GM13977 (cell line): Measurements from ENCODE around the gene COG2.
"Not testable (repeated sequence)": the region's sequence is repeated elsewhere in the genome, so short reads cannot be mapped to it uniquely, and the experiment has no call there.

ENCODE experiments used
- DNase-seq: peaks from one replicate; pipeline ENCODE4 v3.0.0; 2012; ENCODE audit warnings: low spot score
- CTCF ChIP-seq: IDR thresholded peaks from 2 replicates; pipeline ENCODE4 v1.5.1; 2012; ENCODE audit warnings: mild to moderate bottlenecking, control low read depth; ENCODE audit not compliant: insufficient read depth; ENCODE audit errors: extremely low read depth, missing control alignments
- in situ Hi-C: fragments of 300-500 bp; cut with MboI; formaldehyde crosslinking; loops from one replicate; pipeline ENCODE4 v1.12.0; 2022; ENCODE audit warnings: low sequenced_read_pairs, low pct_unique_long_range_greater_than_20kb, mixed read lengths, inconsistent platforms; ENCODE audit not compliant: unreplicated experiment

Gene COG2

GRCh38 chr1:230647321-230647720 lies 5.0 kb downstream of the COG2 start:
- TF ChIP-seq CTCF, result no peak
- no peak for DNase-seq
- in situ Hi-C loops, result no loop called here

GRCh38 chr1:230648114-230648513 lies 5.8 kb downstream of the COG2 start:
- in situ Hi-C loops, result no loop called here
- DNase-seq, result no peak
- no peak for TF ChIP-seq CTCF

- in situ Hi-C loops, result no loop called here
- TF ChIP-seq CTCF, result no peak
- no peak for DNase-seq
Measured at GRCh38 chr1:230650300-230650699, 8.0 kb downstream of the COG2 start.

- DNase-seq, result no peak
- TF ChIP-seq CTCF, result no peak
- in situ Hi-C loops, result no loop called here
Measured at GRCh38 chr1:230651235-230651634, 9.0 kb downstream of the COG2 start.

DNA sequence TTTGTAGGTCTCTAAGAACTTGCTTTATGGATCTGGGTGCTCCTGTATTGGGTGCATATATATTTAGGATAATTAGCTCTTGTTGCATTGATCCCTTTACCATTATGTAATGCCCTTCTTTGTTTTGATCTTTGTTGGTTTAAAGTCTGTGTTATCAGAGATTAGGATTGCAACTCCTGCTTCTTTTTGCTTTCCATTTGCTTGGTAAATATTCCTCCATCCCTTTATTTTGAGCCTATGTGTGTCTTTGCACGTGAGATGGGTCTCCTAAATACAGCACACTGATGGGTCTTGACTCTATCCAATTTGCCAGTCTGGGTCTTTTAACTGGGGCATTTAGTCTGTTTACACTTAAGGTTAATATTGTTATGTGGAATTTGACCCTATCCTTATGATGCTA lies 14.4 kb downstream of the COG2 start:
- DNase-seq, in situ Hi-C loops: not testable (repeated sequence)

DNA sequence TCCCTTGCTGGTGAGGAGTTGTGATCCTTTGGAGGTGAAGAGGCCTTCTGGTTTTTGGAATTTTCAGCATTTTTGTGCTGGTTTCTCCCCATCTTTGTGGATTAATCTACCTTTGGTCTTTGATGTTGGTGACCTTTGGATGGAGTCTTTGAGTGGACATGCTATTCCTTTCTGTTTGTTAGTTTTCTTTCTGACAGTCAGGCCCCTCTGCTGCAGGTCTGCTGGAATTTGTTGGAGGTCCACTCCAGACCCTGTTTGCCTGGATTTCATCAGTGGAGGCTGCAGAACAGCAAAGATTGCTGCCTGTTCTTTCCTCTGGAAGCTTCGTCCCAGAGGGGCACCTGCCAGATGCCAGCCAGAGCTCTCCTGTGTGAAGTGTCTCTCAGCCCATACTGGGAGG lies 15.8 kb downstream of the COG2 start:
- in situ Hi-C loops, DNase-seq: not testable (repeated sequence)

- in situ Hi-C loops, result no loop called here
Measured at GRCh38 chr1:230658691-230659090, 16.4 kb downstream of the COG2 start.

More at GRCh38 chr1:230658691-230659090, 16.4 kb downstream of the COG2 start:
- no peak for DNase-seq
- no peak for TF ChIP-seq CTCF
